ENCODE results near the gene TTC39C. TPM values are rescaled to one million over a fixed set of nuclear protein-coding genes. Genes with fewer than 3 reads are reported as not detected.

Gene TTC39C
- total RNA-seq, 2 experiments from 2014 or later, result 31.4 to 47.0 TPM

GRCh38 chr18:24089076-24089475, 74.5 kb downstream of the TTC39C start:
- Histone ChIP-seq H3K27ac (ENCODE audit: low read depth, low read length, poor library complexity, severe bottlenecking) (no peak overlapping the region), H3K9me3 (ENCODE audit: low read length) (no peaks in the 10 kb centered on the region), H3K4me2 (ENCODE audit: low read length) (no peak overlapping the region), H2AFZ (ENCODE audit: low read length) (no peak overlapping the region), H3K4me1 (ENCODE audit: insufficient read depth, low read length, poor library complexity, severe bottlenecking) (peaks cover 3% of the 10 kb centered on the region), H3K4me3 (ENCODE audit: low read depth, low read length, poor library complexity, severe bottlenecking) (no peak overlapping the region), H3K36me3 (ENCODE audit: insufficient read depth, low read length) (peaks cover 30% of the 10 kb centered on the region), H4K20me1 (ENCODE audit: insufficient read depth, low read length) (no peaks in the 10 kb centered on the region), H3K9me2 (ENCODE audit: insufficient read depth, low read length) (no peaks in the 10 kb centered on the region), H3K79me2 (ENCODE audit: insufficient read depth, low read depth, low read length) (no peaks in the 10 kb centered on the region)
- BruUV-seq (replicated peaks), result no TSS peak
- intact Hi-C loops (cut with micrococcal nuclease; ENCODE audit: unreplicated experiment), result no loop called here
- no peak for TF ChIP-seq EZH2phosphoT487 (IDR thresholded peaks at IDR 0.05; ENCODE audit: borderline replicate concordance, low read depth, low read length)
- TF ChIP-seq CTCF (conservative IDR thresholded peaks at IDR 0.05; ENCODE audit: low read length), result no peak
- no peak for DNase-seq (ENCODE audit: low spot score)
- CTCF ChIA-PET (ENCODE audit: unreplicated experiment), result no interaction called here
- POLR2A ChIA-PET, result interaction anchor here (0.5 kb wide), 1 partner anchor 330 kb away, joined by 3 read pairs; no protein-coding TSS in a partner anchor

- DNase-seq (ENCODE audit: low spot score), result no peak
- intact Hi-C loops (cut with micrococcal nuclease; ENCODE audit: unreplicated experiment), result no loop called here
- no peak overlapping the region for H2AFZ ChIP-seq (ENCODE audit: low read length)
- H3K9me2 ChIP-seq (ENCODE audit: insufficient read depth, low read length), result no peaks in the 10 kb centered on the region
- no peaks in the 10 kb centered on the region for H3K79me2 ChIP-seq (ENCODE audit: insufficient read depth, low read depth, low read length)
- no peak overlapping the region for H3K4me2 ChIP-seq (ENCODE audit: low read length)
- H3K27ac ChIP-seq (ENCODE audit: low read depth, low read length, poor library complexity, severe bottlenecking), result no peak overlapping the region
- H4K20me1 ChIP-seq (ENCODE audit: insufficient read depth, low read length), result no peaks in the 10 kb centered on the region
- no TSS peak for BruUV-seq (replicated peaks)
- no peaks in the 10 kb centered on the region for H3K9me3 ChIP-seq (ENCODE audit: low read length)
- H3K36me3 ChIP-seq (ENCODE audit: insufficient read depth, low read length), result peaks cover 34% of the 10 kb centered on the region
- no peak for TF ChIP-seq CTCF (conservative IDR thresholded peaks at IDR 0.05; ENCODE audit: low read length)
- TF ChIP-seq EZH2phosphoT487 (IDR thresholded peaks at IDR 0.05; ENCODE audit: borderline replicate concordance, low read depth, low read length), result no peak
- ChIA-PET POLR2A (interaction anchor here (0.5 to 1.4 kb wide), 4 partner anchors 9 to 330 kb away, joined by 3 read pairs; no protein-coding TSS in a partner anchor), CTCF (ENCODE audit: unreplicated experiment) (no interaction called here)
- no peak overlapping the region for H3K4me3 ChIP-seq (ENCODE audit: low read depth, low read length, poor library complexity, severe bottlenecking)
- peaks cover 10% of the 10 kb centered on the region for H3K4me1 ChIP-seq (ENCODE audit: insufficient read depth, low read length, poor library complexity, severe bottlenecking)
Measured at GRCh38 chr18:24089515-24090337, 75.2 kb downstream of the TTC39C start.

GRCh38 chr18:24090876-24091275, 76.3 kb downstream of the TTC39C start:
- peaks cover 14% of the 10 kb centered on the region for H3K4me1 ChIP-seq (ENCODE audit: insufficient read depth, low read length, poor library complexity, severe bottlenecking)
- intact Hi-C loops (cut with micrococcal nuclease; ENCODE audit: unreplicated experiment), result no loop called here
- TF ChIP-seq EZH2phosphoT487 (IDR thresholded peaks at IDR 0.05; ENCODE audit: borderline replicate concordance, low read depth, low read length) (no peak), CTCF (conservative IDR thresholded peaks at IDR 0.05; ENCODE audit: low read length) (no peak)
- ChIA-PET POLR2A (interaction anchor here (0.6 to 1.4 kb wide), 2 partner anchors 13 to 27 kb away, joined by 3 to 6 read pairs; no protein-coding TSS in a partner anchor), CTCF (ENCODE audit: unreplicated experiment) (no interaction called here)
- H3K4me2 ChIP-seq (ENCODE audit: low read length), result no peak overlapping the region
- no peaks in the 10 kb centered on the region for H4K20me1 ChIP-seq (ENCODE audit: insufficient read depth, low read length)
- H3K36me3 ChIP-seq (ENCODE audit: insufficient read depth, low read length), result peaks cover 39% of the 10 kb centered on the region
- no TSS peak for BruUV-seq (replicated peaks)
- no peaks in the 10 kb centered on the region for H3K9me2 ChIP-seq (ENCODE audit: insufficient read depth, low read length)
- no peak overlapping the region for H3K27ac ChIP-seq (ENCODE audit: low read depth, low read length, poor library complexity, severe bottlenecking)
- no peaks in the 10 kb centered on the region for H3K79me2 ChIP-seq (ENCODE audit: insufficient read depth, low read depth, low read length)
- no peak overlapping the region for H3K4me3 ChIP-seq (ENCODE audit: low read depth, low read length, poor library complexity, severe bottlenecking)
- H3K9me3 ChIP-seq (ENCODE audit: low read length), result peaks cover 4% of the 10 kb centered on the region; the same call in 1 of the 2 replicates
- no peak overlapping the region for H2AFZ ChIP-seq (ENCODE audit: low read length)
- no peak for DNase-seq (ENCODE audit: low spot score)
